ENCODE results near the gene CLDN25. TPM values are rescaled to one million over a fixed set of nuclear protein-coding genes. Genes with fewer than 3 reads are reported as not detected.

The CLDN25 gene
- total RNA-seq, 2 donors from 2014 or later = not detected

GRCh38 chr11:113796663-113797259, 17.2 kb downstream of the CLDN25 start:
- Histone ChIP-seq H3K36me3 (ENCODE audit: control insufficient read depth, insufficient read depth, low read length) (peaks cover 55% of the 10 kb centered on the region), H3K4me1 (ENCODE audit: control insufficient read depth, insufficient read depth, low read length) (no peaks in the 10 kb centered on the region), H3K9ac (ENCODE audit: extremely low read depth, low read length, poor library complexity, severe bottlenecking) (no peak overlapping the region), H3K9me3 (ENCODE audit: control insufficient read depth, low read length) (peaks cover 10% of the 10 kb centered on the region), H3K27ac (ENCODE audit: low read depth, low read length) (no peak overlapping the region), H3K4me3 (ENCODE audit: low read length) (no peak overlapping the region), H3K27me3 (ENCODE audit: control insufficient read depth, insufficient read depth, low read length, poor library complexity, severe bottlenecking) (no peaks in the 10 kb centered on the region)
- Mint-ChIP-seq H3K9me3 (no peaks in the 10 kb centered on the region), H3K4me1 (no peaks in the 10 kb centered on the region), H3K27ac (no peak overlapping the region), H3K36me3 (ENCODE audit: low read depth) (peaks cover 41% of the 10 kb centered on the region), H3K27me3 (ENCODE audit: insufficient read depth) (no peaks in the 10 kb centered on the region), H3K4me3 (no peak overlapping the region)
- peak; percentile 82 for TF ChIP-seq CTCF (conservative IDR thresholded peaks at IDR 0.05)
- WGBS, 2 experiments (ENCODE audit: insufficient coverage in 1 of 2, insufficient read length in 1 of 2) = 66 to 79% methylated on average over 2 to 3 of the region's 3 CpGs
- DNase-seq = peak; percentile 48

GRCh38 chr11:113802621-113803020, 23.0 kb downstream of the CLDN25 start:
- H3K27ac ChIP-seq (ENCODE audit: low read depth, low read length) = no peak overlapping the region
- Mint-ChIP-seq H3K4me3 (no peak overlapping the region), H3K9me3 (no peaks in the 10 kb centered on the region), H3K27me3 (ENCODE audit: insufficient read depth) (no peaks in the 10 kb centered on the region), H3K27ac (no peak overlapping the region), H3K36me3 (ENCODE audit: low read depth) (peaks cover 78% of the 10 kb centered on the region), H3K4me1 (no peaks in the 10 kb centered on the region)
- H3K9me3 ChIP-seq (ENCODE audit: control insufficient read depth, low read length) = no peaks in the 10 kb centered on the region
- peaks cover 92% of the 10 kb centered on the region for H3K36me3 ChIP-seq (ENCODE audit: control insufficient read depth, insufficient read depth, low read length)
- H3K27me3 ChIP-seq (ENCODE audit: control insufficient read depth, insufficient read depth, low read length, poor library complexity, severe bottlenecking) = no peaks in the 10 kb centered on the region
- no peak for DNase-seq
- no peak for TF ChIP-seq CTCF (conservative IDR thresholded peaks at IDR 0.05)
- no peak overlapping the region for H3K9ac ChIP-seq (ENCODE audit: extremely low read depth, low read length, poor library complexity, severe bottlenecking)
- no peak overlapping the region for H3K4me3 ChIP-seq (ENCODE audit: low read length)
- no peaks in the 10 kb centered on the region for H3K4me1 ChIP-seq (ENCODE audit: control insufficient read depth, insufficient read depth, low read length)

GRCh38 chr11:113805640-113806039, 26.0 kb downstream of the CLDN25 start:
- Histone ChIP-seq H3K27ac (ENCODE audit: low read depth, low read length) (no peak overlapping the region), H3K36me3 (ENCODE audit: control insufficient read depth, insufficient read depth, low read length) (peaks cover 92% of the 10 kb centered on the region), H3K9ac (ENCODE audit: extremely low read depth, low read length, poor library complexity, severe bottlenecking) (no peak overlapping the region), H3K9me3 (ENCODE audit: control insufficient read depth, low read length) (no peaks in the 10 kb centered on the region), H3K27me3 (ENCODE audit: control insufficient read depth, insufficient read depth, low read length, poor library complexity, severe bottlenecking) (no peaks in the 10 kb centered on the region), H3K4me3 (ENCODE audit: low read length) (no peak overlapping the region), H3K4me1 (ENCODE audit: control insufficient read depth, insufficient read depth, low read length) (no peaks in the 10 kb centered on the region)
- TF ChIP-seq CTCF (conservative IDR thresholded peaks at IDR 0.05) = no peak
- H3K27me3 Mint-ChIP-seq (ENCODE audit: insufficient read depth) = no peaks in the 10 kb centered on the region
- no peak for DNase-seq
- H3K27ac Mint-ChIP-seq = no peak overlapping the region
- H3K9me3 Mint-ChIP-seq = no peaks in the 10 kb centered on the region
- H3K4me3 Mint-ChIP-seq = no peak overlapping the region
- H3K4me1 Mint-ChIP-seq = no peaks in the 10 kb centered on the region
- H3K36me3 Mint-ChIP-seq (ENCODE audit: low read depth) = peaks cover 82% of the 10 kb centered on the region
